GM18520 (cell line): ENCODE results near the gene FBXW7.

Experiments
- ATAC-seq: cut with Tn5 transposase; IDR thresholded peaks from one replicate; pipeline ENCODE4 v1.9.1; 2021; ENCODE audit not compliant: unreplicated experiment

The FBXW7 gene

DNA sequence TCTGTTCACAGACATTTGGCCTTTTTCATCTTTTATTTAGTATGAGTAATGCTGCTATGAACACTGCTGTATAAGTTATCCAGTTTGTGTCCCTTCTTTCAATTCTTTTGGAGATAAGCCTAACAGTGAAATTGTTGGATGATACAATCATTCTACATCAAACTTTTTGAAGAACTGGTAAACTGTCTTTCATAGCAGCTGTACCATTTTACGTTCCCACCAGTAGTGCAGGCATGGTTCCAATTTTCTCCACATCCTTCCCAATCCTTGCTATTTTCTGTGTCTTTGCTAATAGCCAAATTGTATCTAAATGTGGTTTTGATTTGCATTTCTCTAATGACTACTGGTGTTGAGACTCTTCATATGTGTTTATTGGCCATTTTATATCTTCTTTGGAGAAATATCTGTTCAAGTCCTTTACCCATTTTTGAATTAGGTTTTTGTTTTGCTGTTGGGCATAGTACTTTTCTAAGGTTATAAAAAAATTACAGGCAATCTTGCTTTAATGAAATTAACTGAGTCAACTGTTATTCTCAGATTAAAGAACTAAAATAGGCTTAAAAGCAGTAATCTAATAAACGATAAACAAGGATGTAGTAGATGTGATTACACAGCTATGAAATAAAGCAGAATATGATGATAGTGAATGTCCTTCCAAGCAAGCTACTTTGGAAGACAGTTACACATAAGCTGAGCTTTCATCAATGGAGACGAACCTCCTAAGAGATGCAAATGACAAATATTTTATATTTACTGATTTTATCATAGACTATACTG is 57.2 kb downstream of the FBXW7 start:
- ATAC-seq: no peak

DNA sequence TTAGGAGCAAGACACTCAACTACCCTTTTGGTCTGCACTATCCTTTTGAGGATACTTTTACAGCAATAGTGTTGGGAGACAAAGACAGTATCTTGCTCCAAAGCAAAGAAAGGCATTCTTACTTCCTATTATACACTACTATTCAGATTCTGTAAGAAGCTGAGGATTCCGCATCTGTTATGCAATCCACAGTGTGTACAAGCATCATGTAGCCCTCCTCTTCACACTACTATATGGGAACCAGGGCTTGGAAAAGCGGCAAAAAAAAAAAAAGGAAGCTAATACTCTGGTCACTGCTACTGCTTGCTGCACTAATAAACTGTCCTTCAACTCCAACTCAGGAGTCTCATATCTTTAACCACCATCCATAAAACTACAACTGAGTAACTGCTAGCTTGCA is 59.1 kb downstream of the FBXW7 start:
- no peak for ATAC-seq

DNA sequence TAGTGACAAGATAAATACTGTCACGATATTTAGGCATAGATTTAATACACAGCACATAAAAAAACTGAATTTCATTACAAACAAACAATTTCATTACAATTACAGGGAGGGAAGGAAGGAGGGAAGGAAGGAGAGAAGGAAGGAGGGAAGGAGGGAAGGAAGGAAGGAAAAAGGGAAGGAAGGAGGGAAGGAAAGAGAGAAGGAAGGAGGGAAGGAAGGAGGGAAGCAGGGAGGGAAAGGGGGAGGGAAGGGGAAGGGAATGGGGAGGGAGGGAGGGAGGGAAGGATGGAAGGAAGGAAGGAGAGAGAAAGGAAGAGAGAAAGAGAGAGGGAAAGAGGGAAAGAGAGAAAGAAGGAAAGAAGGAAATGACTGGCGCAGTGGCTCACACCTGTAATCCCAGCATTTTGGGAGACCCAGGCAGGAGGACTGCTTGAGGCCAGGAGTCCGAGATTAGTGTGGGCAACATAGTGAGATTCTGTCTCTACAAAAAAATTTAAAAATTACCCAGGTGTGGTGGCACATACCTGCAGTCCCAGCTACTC is 64.6 kb downstream of the FBXW7 start:
- no peak for ATAC-seq

DNA sequence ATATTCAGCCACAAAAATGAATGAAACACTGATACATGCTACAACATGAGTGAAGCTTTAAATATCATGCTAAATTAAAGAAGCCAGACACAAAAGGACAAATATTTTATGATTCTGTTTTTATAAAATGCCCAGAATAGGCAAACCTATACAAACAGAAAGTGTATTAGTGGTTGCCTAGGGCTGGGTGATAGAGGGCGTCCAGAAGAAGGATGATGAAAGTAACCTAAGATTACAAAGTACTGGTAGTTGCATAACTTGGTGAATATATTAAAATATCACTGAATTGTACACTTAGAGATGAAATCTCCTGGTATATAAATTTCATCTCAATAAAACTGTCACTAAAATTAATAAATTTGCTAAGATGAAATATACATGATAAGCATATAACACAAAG is 67.5 kb downstream of the FBXW7 start:
- ATAC-seq: no peak

DNA sequence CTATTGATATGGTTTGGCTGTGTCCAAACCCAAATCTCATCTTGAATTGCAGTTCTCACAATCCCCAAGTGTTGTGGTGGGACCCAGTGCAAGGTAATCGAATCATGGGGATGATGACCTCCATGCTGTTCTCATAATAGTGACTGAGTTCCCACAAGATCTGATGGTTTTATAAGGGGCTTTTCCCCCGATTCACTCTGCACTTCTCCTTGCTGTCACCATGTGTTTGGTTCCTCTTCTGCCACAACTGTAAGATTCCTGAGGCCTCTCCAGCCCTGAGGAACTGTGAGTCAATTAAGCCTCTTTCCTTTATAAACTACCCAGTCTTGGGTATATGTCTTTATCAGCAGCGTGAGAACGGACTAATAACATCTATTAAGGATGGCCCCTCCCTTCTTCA is 68.8 kb downstream of the FBXW7 start:
- no peak for ATAC-seq

DNA sequence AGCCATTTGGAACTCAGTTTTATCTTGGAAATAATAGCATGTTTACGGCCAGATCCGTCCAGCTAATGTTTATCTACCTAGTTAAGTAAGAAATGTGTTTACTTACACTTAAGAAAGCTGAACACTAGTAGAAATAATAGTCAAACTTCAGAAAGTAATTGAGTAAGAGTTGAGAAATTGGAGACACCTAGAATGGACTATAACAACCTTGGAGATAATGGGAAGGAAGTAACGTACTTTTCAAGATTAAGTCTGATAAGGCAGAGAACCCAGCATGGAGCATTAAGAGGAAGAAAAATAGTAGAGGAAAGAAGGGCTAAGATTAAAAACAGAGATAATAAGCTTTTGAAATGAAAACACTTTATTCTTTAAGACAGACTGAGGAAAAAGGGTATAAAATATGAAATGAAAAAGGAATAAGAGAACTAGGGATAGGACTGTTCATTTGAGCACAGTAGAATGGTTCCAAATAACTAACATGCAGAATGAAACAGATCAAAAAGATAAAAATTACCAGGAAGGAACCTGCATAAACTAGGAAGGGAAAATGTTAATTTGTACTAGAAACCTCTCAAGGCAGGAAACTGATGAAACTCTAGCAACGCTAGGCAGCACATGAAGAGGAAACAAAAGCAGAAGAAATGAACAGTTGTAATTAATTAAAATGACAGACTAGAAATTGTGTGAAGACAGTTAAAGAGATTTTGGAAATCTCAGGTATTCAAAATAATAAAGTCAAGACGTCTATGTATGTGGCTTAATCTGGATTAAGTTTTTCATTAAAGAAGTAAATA is 71.7 kb downstream of the FBXW7 start:
- ATAC-seq: no peak

DNA sequence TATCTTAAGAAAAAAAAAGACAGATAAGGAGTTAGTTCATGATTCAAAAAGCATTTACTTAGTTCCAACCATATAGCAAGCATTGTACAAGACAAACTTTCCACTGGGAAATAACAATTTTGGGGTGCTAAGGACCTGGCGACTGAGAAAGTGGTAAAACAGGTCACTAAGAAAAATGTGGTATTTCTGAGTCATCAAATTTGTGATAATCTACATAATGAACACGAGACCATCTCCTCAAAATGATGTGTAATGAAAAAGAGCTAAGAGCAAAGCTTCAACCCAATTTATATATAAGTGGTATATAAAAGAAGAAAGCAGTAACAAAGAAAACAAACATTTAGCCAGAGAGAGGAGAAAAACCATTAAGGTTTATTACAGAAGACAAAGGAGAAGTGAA is 72.3 kb downstream of the FBXW7 start:
- no peak for ATAC-seq

DNA sequence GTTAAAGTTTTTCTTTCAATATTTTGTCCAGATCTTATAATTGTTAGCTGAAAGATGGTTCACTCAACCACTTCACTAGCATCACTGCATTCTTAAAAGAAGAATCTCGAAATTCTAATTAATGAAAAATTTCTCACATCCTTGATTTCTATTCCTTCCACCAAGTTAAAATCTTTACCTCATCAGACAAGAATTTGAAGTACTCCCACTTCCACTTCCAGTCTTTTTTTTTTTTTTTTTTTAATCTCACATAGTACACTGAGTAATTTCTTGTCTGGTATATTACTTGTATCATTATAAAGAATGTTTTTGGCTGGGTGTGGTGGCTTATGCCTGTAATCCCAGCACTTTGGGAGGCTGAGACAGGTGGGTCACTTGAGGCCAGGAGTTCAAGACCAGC is 73.2 kb downstream of the FBXW7 start:
- ATAC-seq: no peak

DNA sequence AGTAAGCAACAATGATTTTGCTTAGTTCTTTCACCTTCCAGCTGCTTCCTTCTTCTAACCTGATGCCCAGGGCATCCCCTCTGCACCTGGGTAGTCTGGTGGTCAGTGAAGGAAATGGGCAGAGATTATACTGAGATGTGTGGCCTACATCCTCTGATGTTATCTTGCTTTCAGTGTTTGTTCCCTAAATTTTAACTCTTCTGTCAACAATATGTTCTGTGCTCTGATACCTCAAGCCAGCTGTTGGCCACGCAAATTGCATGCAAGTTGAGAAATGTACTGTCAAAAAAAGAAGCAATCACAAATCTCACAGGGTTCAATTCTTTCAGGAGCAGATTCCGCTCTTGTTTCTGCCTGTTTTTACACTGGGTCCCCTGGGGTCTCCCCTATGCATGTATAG is 73.8 kb downstream of the FBXW7 start:
- no peak for ATAC-seq

DNA sequence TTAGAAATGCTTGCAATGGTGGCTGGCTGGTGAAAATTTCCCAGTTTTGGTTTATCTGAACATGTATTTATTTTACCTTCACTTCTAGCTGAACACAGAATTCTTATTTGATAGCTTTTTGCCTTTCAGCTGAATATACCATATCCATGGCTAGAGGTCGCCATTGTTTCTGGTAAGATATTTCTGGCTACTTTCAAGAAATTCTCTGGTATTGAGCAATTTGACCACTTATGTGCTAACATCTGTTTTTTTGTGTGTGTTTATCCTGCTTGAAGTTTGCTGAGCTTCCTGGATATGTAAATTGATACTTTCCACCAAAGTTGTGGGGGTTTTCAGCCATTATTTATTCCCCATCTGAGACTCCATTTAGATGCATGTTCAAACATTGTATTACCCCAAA is 75.4 kb downstream of the FBXW7 start:
- no peak for ATAC-seq

DNA sequence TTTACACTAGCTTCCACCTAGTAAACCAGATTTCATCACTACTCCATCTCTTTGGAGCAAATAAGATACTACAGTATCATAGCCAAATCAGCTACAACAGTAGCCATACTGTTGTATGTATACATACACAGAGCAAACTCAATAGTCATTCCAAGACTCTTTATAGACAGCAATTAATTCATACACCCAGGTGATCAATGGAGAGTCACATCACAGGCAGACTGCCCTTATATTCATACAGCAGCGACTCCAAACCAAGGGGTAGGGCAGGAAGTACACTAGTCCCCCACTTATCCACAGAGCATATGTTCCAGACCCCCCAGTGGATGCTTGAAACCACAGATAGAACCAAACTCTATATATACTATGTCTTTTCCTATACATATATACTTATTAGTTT is 76.6 kb downstream of the FBXW7 start:
- no peak for ATAC-seq

DNA sequence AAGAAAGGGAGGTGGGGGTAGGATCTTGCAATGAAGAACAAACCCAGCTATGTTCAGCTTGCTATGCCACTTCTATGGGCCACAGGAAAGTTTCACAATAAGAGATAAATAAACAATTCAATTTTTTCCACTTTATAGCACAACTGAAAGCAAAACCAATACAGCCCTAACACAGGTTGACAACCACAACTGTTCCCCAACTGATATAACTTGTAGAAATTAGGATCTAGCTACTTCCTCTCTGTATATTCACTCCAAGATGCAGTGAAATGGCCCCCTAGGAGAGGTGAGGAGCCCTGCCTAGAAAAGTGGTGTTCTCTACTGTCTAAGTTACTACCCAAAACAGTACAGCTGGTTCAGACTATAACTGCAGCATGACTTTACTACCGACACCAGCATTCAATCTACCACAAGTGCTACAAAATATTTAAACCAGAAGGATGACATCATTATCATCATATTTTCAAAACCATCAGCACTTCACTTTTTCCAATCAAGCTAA is 77.0 kb downstream of the FBXW7 start:
- ATAC-seq: no peak

DNA sequence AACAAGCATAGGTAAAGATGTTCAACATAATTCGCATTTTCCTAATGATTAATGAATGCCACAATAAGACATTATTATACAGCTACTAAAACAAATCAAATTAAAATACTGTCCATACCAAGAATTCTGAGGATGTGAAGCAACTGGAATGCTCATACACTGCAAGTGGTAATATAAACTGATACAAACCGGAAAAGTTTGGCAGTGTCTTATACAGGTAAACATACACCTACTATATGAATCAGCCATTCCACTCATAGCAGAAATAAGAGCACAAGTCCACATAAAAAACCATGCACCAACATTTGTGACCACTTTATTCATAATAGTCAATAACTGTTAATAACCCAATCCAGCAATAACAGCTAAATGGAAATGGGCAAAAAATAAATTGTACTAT is 79.3 kb downstream of the FBXW7 start:
- no peak for ATAC-seq

DNA sequence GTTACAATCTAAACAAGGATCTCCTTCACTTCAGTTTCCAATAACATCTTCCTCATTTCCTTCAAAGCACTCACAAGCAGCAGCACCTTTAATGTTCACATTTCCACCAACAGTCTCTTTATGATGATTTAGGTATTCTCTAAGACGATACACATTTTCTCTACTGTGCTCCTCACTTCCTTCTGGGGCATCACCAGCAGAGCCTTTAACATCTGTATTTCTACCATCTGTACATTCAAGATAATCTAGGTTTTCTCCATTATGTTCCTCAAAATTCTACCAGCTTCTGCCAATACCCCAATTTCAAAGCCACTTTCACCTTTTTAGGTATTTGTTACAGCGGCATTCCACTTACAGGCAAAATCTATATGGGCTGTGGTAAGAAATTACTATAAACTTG is 80.6 kb downstream of the FBXW7 start:
- no peak for ATAC-seq

DNA sequence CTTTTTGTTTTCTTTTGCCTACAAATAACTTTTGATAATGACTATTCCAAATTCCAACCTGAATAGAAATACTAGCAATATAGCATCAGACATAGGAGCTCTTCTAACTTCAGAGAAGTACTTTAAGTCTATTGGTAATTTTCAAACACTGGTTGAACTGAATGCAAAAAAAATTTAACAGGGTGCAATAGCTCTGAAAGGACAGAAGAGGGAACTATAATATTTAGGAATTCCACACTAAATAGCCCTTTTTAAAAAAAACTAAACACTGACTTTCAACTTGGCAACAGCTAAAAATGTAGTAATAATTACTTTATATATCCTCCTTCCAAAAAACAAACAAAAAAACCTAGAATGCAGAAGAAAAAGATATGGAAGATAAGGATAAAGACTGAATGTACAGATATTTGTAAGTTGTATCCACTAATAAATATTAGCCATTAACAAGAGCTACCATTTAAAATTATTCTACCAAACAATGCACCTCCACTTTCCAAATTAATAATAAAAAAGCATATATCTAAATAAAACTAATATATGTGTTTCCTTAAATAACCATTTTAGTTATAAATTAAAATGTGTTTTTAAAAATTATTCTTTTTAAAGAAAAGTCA is 81.4 kb downstream of the FBXW7 start:
- no peak for ATAC-seq

DNA sequence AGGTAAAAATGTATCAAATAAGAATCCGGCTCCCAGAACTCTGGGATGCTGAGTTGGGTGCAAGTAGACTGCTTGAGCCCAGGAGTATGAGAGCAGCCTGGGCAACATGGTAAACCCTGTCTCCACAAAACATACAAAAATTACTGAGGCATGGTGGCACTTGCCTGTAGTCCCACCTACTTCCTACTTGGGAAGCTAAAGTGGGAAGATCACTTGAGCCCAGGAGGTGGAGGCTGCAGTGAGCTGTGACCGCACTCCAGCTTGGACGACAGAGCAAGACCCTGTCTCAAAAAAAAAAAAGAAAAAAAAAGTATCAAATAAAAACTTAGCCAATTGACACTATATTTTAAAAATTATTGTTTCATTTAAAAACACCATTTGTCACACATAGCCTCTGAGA is 84.4 kb downstream of the FBXW7 start:
- no peak for ATAC-seq

DNA sequence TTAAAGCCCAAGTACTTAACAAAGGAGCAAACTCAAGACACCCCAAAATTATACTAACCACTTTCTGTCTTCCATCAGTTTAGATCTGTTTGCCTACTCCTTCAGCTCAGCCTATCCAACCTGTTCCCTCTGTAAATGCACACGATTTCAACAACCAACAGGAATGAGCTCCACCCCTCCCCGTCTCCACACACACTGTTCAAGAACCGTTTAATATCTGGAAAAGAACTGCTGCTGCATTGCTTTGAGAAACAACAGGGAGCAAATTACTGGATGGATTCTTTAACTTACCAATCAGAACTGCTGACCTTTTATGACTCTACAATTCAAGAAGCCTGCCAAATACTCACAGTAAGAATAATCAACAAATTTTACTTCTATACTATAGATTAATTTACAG is 87.0 kb downstream of the FBXW7 start:
- ATAC-seq: no peak

DNA sequence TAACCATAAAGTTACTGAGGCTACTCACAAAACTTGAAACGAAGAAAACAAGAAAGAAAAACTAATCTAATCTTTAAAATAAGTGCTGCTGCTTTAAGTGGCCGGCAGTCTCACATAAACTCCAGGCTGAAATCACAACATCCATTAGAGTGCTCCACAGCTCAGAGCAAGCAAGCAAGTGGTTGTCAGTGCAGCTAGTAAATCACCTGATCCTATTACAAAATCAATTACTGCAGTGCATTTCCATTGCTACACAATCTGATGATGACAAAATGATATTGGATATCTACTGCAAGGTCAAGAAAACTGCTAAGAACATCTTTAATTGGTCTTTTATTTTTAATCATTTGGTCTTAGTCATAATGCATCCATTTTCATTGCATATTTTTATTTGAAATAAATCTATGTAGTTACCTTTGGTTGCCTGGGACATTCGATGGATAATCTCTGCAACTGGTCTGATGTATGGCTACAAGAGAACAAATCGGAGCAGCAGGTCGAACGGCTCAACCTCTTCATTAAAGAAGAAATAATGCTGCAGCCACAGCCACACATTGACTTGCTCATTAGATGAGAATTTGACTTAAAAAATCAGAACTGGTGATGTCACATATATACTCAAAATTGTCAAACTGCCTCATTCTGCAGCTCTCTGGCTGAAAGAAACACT is 87.7 kb downstream of the FBXW7 start:
- no peak for ATAC-seq

DNA sequence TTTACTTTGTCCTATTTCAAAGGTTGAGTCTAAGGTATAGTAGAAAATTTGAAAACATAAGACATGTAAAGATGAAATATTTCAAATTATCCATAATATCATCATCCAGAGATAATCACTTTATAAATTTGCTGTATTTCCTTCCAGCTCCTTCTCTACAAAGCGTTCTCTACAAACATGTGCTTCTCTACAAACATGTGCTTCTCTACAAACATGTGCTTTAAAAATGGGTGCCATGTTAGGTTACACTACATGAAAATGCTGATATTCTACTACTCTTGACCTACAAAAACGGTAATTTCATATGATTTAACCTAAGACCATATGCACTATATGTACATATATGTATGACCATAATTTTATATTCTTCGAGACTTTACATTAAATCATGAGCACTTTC is 92.0 kb downstream of the FBXW7 start:
- no peak for ATAC-seq

DNA sequence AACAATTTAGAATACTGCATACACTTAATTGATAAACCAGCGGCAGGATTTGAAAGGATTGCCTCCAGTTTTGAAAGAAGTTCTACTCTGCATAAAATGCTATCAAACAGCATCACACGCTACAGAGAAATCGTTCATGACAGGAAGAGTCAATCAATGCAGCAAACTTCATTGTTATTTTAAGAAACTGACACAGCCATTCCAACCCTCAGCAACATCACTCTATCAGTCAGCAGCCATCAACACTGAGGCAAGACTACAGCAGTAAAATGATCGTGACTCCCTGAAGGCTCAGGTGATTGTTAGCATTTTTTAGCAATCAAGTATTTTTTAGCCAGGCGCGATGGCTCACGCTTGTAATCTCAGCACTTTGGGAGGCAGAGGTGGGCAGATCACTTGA is 98.3 kb downstream of the FBXW7 start:
- no peak for ATAC-seq

DNA sequence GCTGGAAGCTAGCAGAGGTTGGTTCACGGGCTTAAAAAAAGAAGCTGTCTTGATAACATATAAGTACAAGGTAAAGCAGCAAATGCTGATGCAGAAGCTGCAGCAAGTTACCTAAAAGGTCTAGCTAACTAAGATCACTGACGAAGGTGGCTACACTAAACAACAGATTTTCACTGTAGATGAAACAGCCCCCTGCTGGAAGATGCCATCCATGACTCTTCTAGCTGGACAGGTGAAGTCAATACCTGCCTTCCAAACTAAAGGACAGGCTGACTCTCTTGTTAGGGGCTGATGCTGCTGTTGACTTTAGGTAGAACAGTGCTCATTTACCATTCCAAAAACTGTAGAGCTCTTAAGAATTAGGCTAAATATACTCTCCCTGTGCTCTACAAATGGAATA is 99.5 kb downstream of the FBXW7 start:
- ATAC-seq: no peak
